ENCODE data around the gene ZCCHC7. TPM values are rescaled to one million over a fixed set of nuclear protein-coding genes. Genes with fewer than 3 reads are reported as not detected.
"Not testable (repeated sequence)": the region's sequence is repeated elsewhere in the genome, so short reads cannot be mapped to it uniquely, and the experiment has no call there.

The ZCCHC7 gene
- polyA plus RNA-seq, 2 of the 4 experiments (the other 2 are of a cell fraction), result 15.7 to 30.0 TPM

DNA sequence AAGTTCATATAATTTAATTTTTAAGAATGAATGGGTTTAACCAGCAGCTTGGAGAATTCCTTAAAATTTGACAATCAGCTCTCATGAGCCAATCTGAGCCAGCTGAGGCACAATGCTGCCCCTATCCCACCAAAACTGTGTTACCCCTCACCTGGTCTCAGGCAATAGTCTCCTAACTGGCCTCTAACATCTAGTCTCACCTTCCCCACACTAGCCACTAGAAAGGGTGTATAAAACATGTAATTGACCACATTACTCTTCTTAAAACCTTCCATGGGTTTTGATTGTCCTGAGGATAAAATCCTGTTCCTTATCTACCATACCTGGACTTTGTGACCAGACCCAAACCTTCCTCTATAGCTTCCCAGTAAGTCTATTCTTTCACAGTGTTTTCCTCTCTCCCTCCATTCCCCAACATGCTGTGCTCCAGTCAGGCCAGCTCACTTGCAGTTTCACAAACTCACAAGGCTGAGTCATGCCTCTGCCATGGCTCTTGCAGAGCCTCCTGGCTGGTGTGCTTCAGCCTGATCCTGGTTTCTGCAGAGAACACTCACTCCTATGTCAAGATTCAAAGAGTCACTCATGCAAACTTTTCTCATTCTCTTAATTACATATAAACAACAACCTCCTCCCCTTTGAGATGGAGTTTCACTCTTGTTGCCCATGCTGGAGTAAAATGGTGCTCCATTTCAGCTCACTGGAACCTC lies 16.0 kb upstream of the ZCCHC7 start:
- Histone ChIP-seq H3K4me2 (no peak overlapping the region), H3K9me3 (peaks cover 8% of the 10 kb centered on the region; the same call in 1 of the 3 replicates), H3K4me3 (no peak overlapping the region), H3K27ac (peak overlapping the region in 1 of 2 experiments; percentile 4; a peak in 1 of 6 replicates), H3K4me1 (no peaks in the 10 kb centered on the region)
- ATAC-seq, result peak; percentile 67 to 73
- TF ChIP-seq CBX8 (IDR thresholded peaks at IDR 0.05) (no peak), FOSL2 (IDR thresholded peaks at IDR 0.05) (no peak), FOSL2 (CRISPR knock-in tag; IDR thresholded peaks at IDR 0.05) (no peak), CHD4 (IDR thresholded peaks at IDR 0.05; ENCODE audit: borderline replicate concordance) (no peak), SMC3 (IDR thresholded peaks at IDR 0.05) (no peak)
- no peak for FAIRE-seq
- POLR2A ChIA-PET, result interaction anchor here (1.1 kb wide), 1 partner anchor 16 kb away, joined by 8 read pairs; the partner anchor contains the start of gene ZCCHC7
- peak in 1 of 2 experiments; percentile 29 for DNase-seq (ENCODE audit: low read depth in 1 of 2, low spot score in 1 of 2)
- CTCF ChIA-PET, result interaction anchor here (0.9 to 1.9 kb wide), 5 partner anchors 15 to 158 kb away, joined by 3 to 7 read pairs (median 3); partner anchors contain the start of gene ZCCHC7

DNA sequence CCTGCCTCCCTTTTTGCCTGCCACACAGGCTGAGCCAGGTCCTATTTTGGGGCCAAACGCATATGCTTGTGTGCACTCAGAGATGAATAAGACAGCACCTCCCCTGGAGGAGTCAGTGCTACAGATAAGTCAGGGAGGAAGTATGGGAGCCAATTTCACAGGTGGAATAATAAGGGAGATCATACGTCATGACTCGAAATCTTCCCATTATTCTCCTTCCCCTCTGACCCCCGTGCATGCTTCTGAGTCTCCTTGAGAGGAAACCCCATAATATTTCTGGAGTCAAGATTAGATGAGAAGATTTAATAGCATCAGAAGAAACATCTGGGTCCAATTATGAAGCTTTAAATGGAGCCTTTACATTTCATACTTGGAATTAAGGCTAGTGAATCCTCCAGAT lies 15.1 kb upstream of the ZCCHC7 start:
- FAIRE-seq (no peak), ATAC-seq (no peak), DNase-seq (ENCODE audit: low read depth in 1 of 2, low spot score in 1 of 2) (no peak)
- Histone ChIP-seq H3K9me3 (peaks cover 13% of the 10 kb centered on the region; the same call in 1 of the 3 replicates), H3K27ac (no peak overlapping the region), H3K4me2 (no peak overlapping the region), H3K4me1 (no peaks in the 10 kb centered on the region), H3K4me3 (no peak overlapping the region)
- ChIA-PET CTCF (no interaction called here), POLR2A (no interaction called here)
- whole genome bisulfite sequencing (ENCODE audit: missing lambda C conversion rate), result 58% methylated on average over 4 of the region's 4 CpGs
- TF ChIP-seq FOXS1 (CRISPR knock-in tag; IDR thresholded peaks at IDR 0.05), result no peak
- no peak for TF ChIP-seq NPAS2 (CRISPR knock-in tag; IDR thresholded peaks at IDR 0.05; ENCODE audit: borderline replicate concordance)
- TF ChIP-seq, protein P1, sequence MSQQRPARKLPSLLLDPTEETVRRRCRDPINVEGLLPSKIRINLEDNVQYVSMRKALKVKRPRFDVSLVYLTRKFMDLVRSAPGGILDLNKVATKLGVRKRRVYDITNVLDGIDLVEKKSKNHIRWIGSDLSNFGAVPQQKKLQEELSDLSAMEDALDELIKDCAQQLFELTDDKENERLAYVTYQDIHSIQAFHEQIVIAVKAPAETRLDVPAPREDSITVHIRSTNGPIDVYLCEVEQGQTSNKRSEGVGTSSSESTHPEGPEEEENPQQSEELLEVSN (IDR thresholded peaks at IDR 0.05; ENCODE audit: borderline replicate concordance, low read depth), result no peak
- no peak for TF ChIP-seq CEBPB (IDR thresholded peaks at IDR 0.05)
- TF ChIP-seq PHF8 (IDR thresholded peaks at IDR 0.05; ENCODE audit: borderline replicate concordance, low read depth), result no peak

DNA sequence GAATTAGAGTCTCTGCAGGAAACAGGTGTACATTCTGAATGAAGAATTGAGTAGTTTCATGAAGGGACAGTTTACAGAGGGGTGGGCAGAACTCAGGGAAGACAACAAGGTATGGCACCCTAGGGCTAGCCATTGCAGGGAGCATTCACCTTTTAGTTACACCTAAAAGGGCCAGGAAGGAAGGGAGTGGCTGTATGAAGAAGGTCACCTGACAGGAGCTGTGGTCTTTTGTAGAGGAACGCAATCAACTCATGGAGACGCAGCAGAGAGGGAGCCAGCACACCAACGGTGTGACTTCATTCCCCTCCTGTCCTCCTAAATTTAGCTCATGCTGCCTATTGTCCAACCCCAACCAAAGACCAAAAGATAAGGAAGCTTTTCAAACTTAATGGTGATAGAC lies 12.7 kb upstream of the ZCCHC7 start:
- POLR2A ChIA-PET, result no interaction called here
- Histone ChIP-seq H3K4me2 (no peak overlapping the region), H3K9me3 (peaks cover 13% of the 10 kb centered on the region; the same call in 1 of the 3 replicates), H3K4me1 (no peaks in the 10 kb centered on the region), H3K4me3 (no peak overlapping the region), H3K27ac (no peak overlapping the region)
- 62% methylated on average over 3 of the region's 3 CpGs for WGBS (ENCODE audit: missing lambda C conversion rate)
- no peak for ATAC-seq
- TF ChIP-seq NR3C1 (IDR thresholded peaks at IDR 0.05) (no peak), MAX (IDR thresholded peaks at IDR 0.05) (no peak), JUNB (IDR thresholded peaks at IDR 0.05) (no peak), ZNF302 (CRISPR knock-in tag; IDR thresholded peaks at IDR 0.05) (no peak), RCOR1 (IDR thresholded peaks at IDR 0.05; ENCODE audit: low read depth, low read length) (no peak), MYC (IDR thresholded peaks at IDR 0.05; ENCODE audit: borderline replicate concordance, low read length) (no peak), ZSCAN20 (CRISPR knock-in tag; IDR thresholded peaks at IDR 0.05) (no peak)
- no peak for DNase-seq (ENCODE audit: low read depth in 1 of 2, low spot score in 1 of 2)
- CTCF ChIA-PET, result no interaction called here
- no peak for FAIRE-seq

DNA sequence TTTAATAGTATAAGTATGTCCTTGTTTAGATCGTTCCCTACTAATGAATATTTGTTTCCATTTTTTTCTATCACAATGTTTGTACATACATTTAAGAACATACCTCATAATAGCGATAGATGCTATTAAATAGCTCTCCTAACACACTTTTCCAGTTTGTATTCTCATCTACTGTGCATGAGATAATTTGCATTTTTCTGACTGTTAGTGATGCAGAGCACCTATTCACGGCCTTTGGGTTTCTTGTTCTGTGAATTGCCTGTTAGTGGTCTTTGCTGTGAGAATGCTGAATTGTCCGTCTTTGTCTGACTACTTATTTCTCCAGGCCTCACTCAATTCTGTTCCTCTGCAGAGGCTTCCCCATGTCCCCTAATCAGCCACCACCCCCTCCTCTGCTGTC lies 5.9 kb upstream of the ZCCHC7 start:
- FAIRE-seq; POLR2A ChIA-PET; H3K27ac ChIP-seq; H3K4me3 ChIP-seq; H3K4me1 ChIP-seq; ATAC-seq; H3K4me2 ChIP-seq; DNase-seq (ENCODE audit: low read depth in 1 of 2, low spot score in 1 of 2); H3K9me3 ChIP-seq: not testable (repeated sequence)
- CTCF ChIA-PET, result interaction anchor here (1.2 kb wide), 1 partner anchor 22 kb away, joined by 3 read pairs; no protein-coding TSS in a partner anchor
- WGBS (ENCODE audit: missing lambda C conversion rate), result 82% methylated on average over 4 of the region's 4 CpGs

- TF ChIP-seq GATA3 (IDR thresholded peaks at IDR 0.05; ENCODE audit: borderline replicate concordance), result no peak
- no peak for TF ChIP-seq ZFP36 (IDR thresholded peaks at IDR 0.05; ENCODE audit: borderline replicate concordance, partially characterized antibody)
- TF ChIP-seq JUNB (IDR thresholded peaks at IDR 0.05), result no peak
- TF ChIP-seq PHF8 (IDR thresholded peaks at IDR 0.05; ENCODE audit: borderline replicate concordance, low read depth), result no peak
- TF ChIP-seq TP53 (CRISPR knock-in tag; IDR thresholded peaks at IDR 0.05), result no peak
- no peak for TF ChIP-seq POLR2AphosphoS2 (conservative IDR thresholded peaks at IDR 0.05; ENCODE audit: low read length)
- TF ChIP-seq USF2 (IDR thresholded peaks at IDR 0.05), result no peak
- TF ChIP-seq HOXB13 (CRISPR knock-in tag; IDR thresholded peaks at IDR 0.05; ENCODE audit: low read depth), result no peak
- Histone ChIP-seq H3K4me1 (peaks cover 9% of the 10 kb centered on the region), H3K4me2 (no peak overlapping the region), H3K4me3 (no peak overlapping the region), H3K27ac (no peak overlapping the region), H3K9me3 (peaks cover 5% of the 10 kb centered on the region; the same call in 1 of the 3 replicates)
- FAIRE-seq (no peak), DNase-seq (ENCODE audit: low read depth in 1 of 2, low spot score in 1 of 2) (no peak), ATAC-seq (no peak)
- CTCF ChIA-PET, result interaction anchor here (0.7 kb wide), 1 partner anchor 122 kb away, joined by 3 read pairs; no protein-coding TSS in a partner anchor
- POLR2A ChIA-PET, result no interaction called here
- 96% methylated on average over 3 of the region's 3 CpGs for WGBS (ENCODE audit: missing lambda C conversion rate)
Measured at GRCh38 chr9:37117956-37118355, 2.4 kb upstream of the ZCCHC7 start.
